Upper lobe of left lung (tissue), 6 donors: ENCODE data around the gene GATC. TPM values are rescaled to one million over a fixed set of nuclear protein-coding genes. Genes with fewer than 3 reads are reported as not detected.
"Not testable (repeated sequence)": the region's sequence is repeated elsewhere in the genome, so short reads cannot be mapped to it uniquely, and the experiment has no call there.

ENCODE experiments used
- ATAC-seq, 2 donors: fragments of 200-7000 bp; cut with Tn5 transposase; one replicate each; pipeline ENCODE4 v1.9.1; 2022; ENCODE audit warnings: mild to moderate bottlenecking in 2 of 2, moderate library complexity in 2 of 2; ENCODE audit not compliant: low FRiP score in 2 of 2
- DNase-seq, 2 donors: peaks; one replicate each; pipeline ENCODE4 v3.0.0-alpha.2; 2019 to 2020
- H3K27ac ChIP-seq, 4 donors: fragments of 200-600 bp; sonication (generic); one replicate each; pipeline ENCODE4 v1.5.1; 2016 to 2019
- H3K27me3 ChIP-seq, 4 donors: fragments of 200-600 bp; sonication (generic); one replicate each; pipeline ENCODE4 v1.5.1; 2017 to 2019
- H3K36me3 ChIP-seq, 4 donors: fragments of 200-600 bp; sonication (generic); one replicate each; pipeline ENCODE4 v1.5.1; 2016 to 2019
- H3K4me1 ChIP-seq, 4 donors: fragments of 200-600 bp; sonication (generic); one replicate each; pipeline ENCODE4 v1.5.1; 2018 to 2019
- H3K4me3 ChIP-seq, 4 donors: fragments of 200-600 bp; sonication (generic); one replicate each; pipeline ENCODE4 v1.5.1; 2017 to 2019; ENCODE audit warnings: mild to moderate bottlenecking in 2 of 4, moderate library complexity in 1 of 4
- H3K9me3 ChIP-seq, 4 donors: fragments of 200-600 bp; sonication (generic); one replicate each; pipeline ENCODE4 v1.5.1; 2018 to 2019
- CTCF ChIP-seq, 6 experiments: fragments of 450-650 bp in 4 of 6; fragments of 200-600 bp in 2 of 6; sonication (generic) in 2 of 6; IDR thresholded peaks; one replicate each; pipeline ENCODE4 v1.5.1; 2016 to 2019; ENCODE audit warnings: antibody characterized with exemption in 6 of 6
- EP300 ChIP-seq, 4 donors: sonication (generic); formaldehyde crosslinking; IDR thresholded peaks; one replicate each; pipeline ENCODE4 v1.5.1; 2017; ENCODE audit warnings: antibody characterized with exemption in 4 of 4, control low read depth in 2 of 4
- POLR2A ChIP-seq, 4 donors: fragments of 450-650 bp; IDR thresholded peaks; one replicate each; pipeline ENCODE4 v1.5.1; 2016 to 2017; ENCODE audit warnings: antibody characterized with exemption in 4 of 4, mild to moderate bottlenecking in 2 of 4
- POLR2AphosphoS5 ChIP-seq, 2 donors: sonication (generic); formaldehyde crosslinking; IDR thresholded peaks; one replicate each; pipeline ENCODE4 v1.5.1; 2017; ENCODE audit warnings: antibody characterized with exemption in 2 of 2
- WGBS, 2 donors: methylation state at CpG; one replicate each; pipeline ENCODE4 v1.1.5; 2017 to 2018; 5-methylcytosine and 5-hydroxymethylcytosine counted together
- total RNA-seq, 6 donors: library from RNA; depleted of rRNA in 4 of 6; stranded (reverse); fragments of >200 nt in 4 of 6; gene quantifications; one replicate each; pipeline versions ENCODE4 v1.1.0 to v1.2.1, GENCODE V29; 2016 to 2021
- donor health status: DM: no; HTN: no; CAD: no; lungs with moderate emphysema.
- donor health status: DM: no; HTN: yes; CAD: no; lungs with severe emphysema.

The GATC gene
- total RNA-seq, 6 donors from 2014 or later: 11.8 to 35.6 (median 22.5) TPM

- whole genome bisulfite sequencing, 2 donors: 100% methylated on average over 1 of the region's 1 CpG
- H3K27ac ChIP-seq: no peak overlapping the region
- H3K4me1 ChIP-seq: no peaks in the 10 kb centered on the region
- DNase-seq: no peak
- TF ChIP-seq EP300 (IDR thresholded peaks at IDR 0.05) (no peak), POLR2AphosphoS5 (IDR thresholded peaks at IDR 0.05) (no peak), POLR2A (IDR thresholded peaks at IDR 0.05) (no peak), CTCF (IDR thresholded peaks at IDR 0.05) (no peak)
- H3K36me3 ChIP-seq: peaks cover 0 to 4% (median 0%) of the 10 kb centered on the region in 4 donors
- no peaks in the 10 kb centered on the region for H3K9me3 ChIP-seq
- peak in 1 of 2 donors; percentile 12 for ATAC-seq
- no peak overlapping the region for H3K4me3 ChIP-seq
- H3K27me3 ChIP-seq: no peaks in the 10 kb centered on the region
Measured at GRCh38 chr12:120483621-120484020, 37.4 kb downstream of the GATC start.

- H3K36me3 ChIP-seq: peaks cover 0 to 9% (median 2%) of the 10 kb centered on the region in 4 donors
- 90 to 96% methylated on average over 6 to 7 of the region's 7 CpGs for WGBS, 2 donors
- H3K27me3 ChIP-seq: no peaks in the 10 kb centered on the region
- no peaks in the 10 kb centered on the region for H3K4me1 ChIP-seq
- H3K9me3 ChIP-seq: no peaks in the 10 kb centered on the region
- TF ChIP-seq CTCF (IDR thresholded peaks at IDR 0.05) (no peak), EP300 (IDR thresholded peaks at IDR 0.05) (no peak), POLR2AphosphoS5 (IDR thresholded peaks at IDR 0.05) (no peak), POLR2A (IDR thresholded peaks at IDR 0.05) (no peak)
- no peak overlapping the region for H3K4me3 ChIP-seq
- H3K27ac ChIP-seq: no peak overlapping the region
- ATAC-seq (no peak), DNase-seq (no peak)
Measured at GRCh38 chr12:120485961-120486881, 40.0 kb downstream of the GATC start.

GRCh38 chr12:120487552-120487951, 41.3 kb downstream of the GATC start:
- not testable (repeated sequence) for H3K27ac ChIP-seq, H3K9me3 ChIP-seq, H3K27me3 ChIP-seq, DNase-seq, H3K4me1 ChIP-seq, H3K4me3 ChIP-seq, H3K36me3 ChIP-seq, ATAC-seq
- WGBS, 2 donors: 89 to 90% methylated on average over 5 to 7 of the region's 7 CpGs

GRCh38 chr12:120488057-120488640, 41.9 kb downstream of the GATC start:
- H3K4me3 ChIP-seq: no peak overlapping the region
- no peaks in the 10 kb centered on the region for H3K9me3 ChIP-seq
- no peaks in the 10 kb centered on the region for H3K27me3 ChIP-seq
- H3K36me3 ChIP-seq: peaks cover 0 to 9% (median 2%) of the 10 kb centered on the region in 4 donors
- no peak for TF ChIP-seq POLR2A (IDR thresholded peaks at IDR 0.05)
- no peak for TF ChIP-seq CTCF (IDR thresholded peaks at IDR 0.05)
- TF ChIP-seq EP300 (IDR thresholded peaks at IDR 0.05): no peak
- TF ChIP-seq POLR2AphosphoS5 (IDR thresholded peaks at IDR 0.05): no peak
- no peak for DNase-seq
- no peak for ATAC-seq
- H3K27ac ChIP-seq: no peak overlapping the region
- no peaks in the 10 kb centered on the region for H3K4me1 ChIP-seq
- WGBS, 2 donors: 76 to 77% methylated on average over 5 of the region's 5 CpGs

- Histone ChIP-seq H3K27me3 (no peaks in the 10 kb centered on the region), H3K4me1 (no peaks in the 10 kb centered on the region), H3K36me3 (peaks cover 0 to 9% (median 2%) of the 10 kb centered on the region in 4 donors), H3K9me3 (no peaks in the 10 kb centered on the region), H3K27ac (no peak overlapping the region), H3K4me3 (no peak overlapping the region)
- ATAC-seq (no peak), DNase-seq (no peak)
- 90 to 100% methylated on average over 4 of the region's 4 CpGs for WGBS, 2 donors
- TF ChIP-seq POLR2A (IDR thresholded peaks at IDR 0.05) (no peak), EP300 (IDR thresholded peaks at IDR 0.05) (no peak), CTCF (IDR thresholded peaks at IDR 0.05) (no peak), POLR2AphosphoS5 (IDR thresholded peaks at IDR 0.05) (no peak)
Measured at GRCh38 chr12:120489018-120489417, 42.8 kb downstream of the GATC start.
